BE2C (cell line): Measurements from ENCODE around the gene YJEFN3. TPM values are rescaled to one million over a fixed set of nuclear protein-coding genes. Genes with fewer than 3 reads are reported as not detected.
A peak's percentile ranks its signal among the peaks of the same experiment; 100 is the strongest.

ENCODE experiments used
- DNase-seq: peaks from one replicate; pipeline ENCODE4 v3.0.0-alpha.2; 2020
- H3K27me3 ChIP-seq: fragments of 250-450 bp; sonication (Bioruptor Pico); 2 replicates; pipeline ENCODE4 v1.5.1; 2020; ENCODE audit warnings: mild to moderate bottlenecking
- H3K36me3 ChIP-seq: fragments of 250-450 bp; sonication (Bioruptor Pico); 2 replicates; pipeline ENCODE4 v1.5.1; 2020; ENCODE audit warnings: mild to moderate bottlenecking
- H3K4me1 ChIP-seq: fragments of 250-450 bp; sonication (Bioruptor Pico); 2 replicates; pipeline ENCODE4 v1.5.1; 2020
- H3K4me3 ChIP-seq: 2 replicates; pipeline ENCODE4 v1.5.1; 2011; ENCODE audit warnings: low read depth, low read length
- H3K9me3 ChIP-seq: fragments of 250-450 bp; sonication (Bioruptor Pico); 2 replicates; pipeline ENCODE4 v1.5.1; 2020
- CTCF ChIP-seq: IDR thresholded peaks from 2 replicates; pipeline ENCODE4 v1.5.1; 2012; ENCODE audit warnings: mild to moderate bottlenecking, low read depth, low read length
- polyA plus RNA-seq: library from polyadenylated mRNA; unstranded; fragments of >200 nt; gene quantifications from one replicate; pipeline ENCODE4 v1.2.1, GENCODE V29; 2012; ENCODE audit warnings: low read depth, missing spikeins; ENCODE audit not compliant: insufficient read length, insufficient read depth

YJEFN3 gene
- polyA plus RNA-seq: 2.4 TPM

- DNase-seq: peak; percentile 86
These were observed at the start of gene YJEFN3 for GRCh38 chr19:19528721-19529490. YJEFN3 (plus strand) TSS chr19:19528911; CDS start chr19:19528933, 22 bp downstream.

GRCh38 chr19:19480688-19481087 is 48.0 kb upstream of the YJEFN3 start:
- peaks cover 17% of the 10 kb centered on the region for H3K36me3 ChIP-seq
- no peak for DNase-seq
- TF ChIP-seq CTCF: no peak

More at GRCh38 chr19:19528721-19529490, at the start of gene YJEFN3:
- no peaks in the 10 kb centered on the region for H3K9me3 ChIP-seq
- H3K4me1 ChIP-seq: peaks cover 7% of the 10 kb centered on the region
- H3K27me3 ChIP-seq: no peaks in the 10 kb centered on the region; the same call in 1 of the 2 replicates
- TF ChIP-seq CTCF: no peak
- H3K36me3 ChIP-seq: peaks cover 14% of the 10 kb centered on the region
- peak within 1 kb of the TSS; percentile 58 for H3K4me3 ChIP-seq

GRCh38 chr19:19482809-19483596 is 45.7 kb upstream of the YJEFN3 start:
- no peak for TF ChIP-seq CTCF
- Histone ChIP-seq H3K4me1 (peaks cover 17% of the 10 kb centered on the region), H3K9me3 (no peaks in the 10 kb centered on the region), H3K27me3 (no peaks in the 10 kb centered on the region), H3K36me3 (peaks cover 17% of the 10 kb centered on the region), H3K4me3 (no peak overlapping the region)
- DNase-seq: no peak

More at GRCh38 chr19:19480688-19481087, 48.0 kb upstream of the YJEFN3 start:
- Histone ChIP-seq H3K4me1 (peaks cover 9% of the 10 kb centered on the region), H3K27me3 (no peaks in the 10 kb centered on the region), H3K9me3 (no peaks in the 10 kb centered on the region), H3K4me3 (no peak overlapping the region)

GRCh38 chr19:19485161-19485997 is 43.3 kb upstream of the YJEFN3 start:
- no peak for TF ChIP-seq CTCF
- H3K9me3 ChIP-seq: no peaks in the 10 kb centered on the region
- H3K4me1 ChIP-seq: peaks cover 37% of the 10 kb centered on the region
- peak; percentile 58 for DNase-seq
- no peak overlapping the region for H3K4me3 ChIP-seq
- no peaks in the 10 kb centered on the region for H3K27me3 ChIP-seq
- H3K36me3 ChIP-seq: peaks cover 17% of the 10 kb centered on the region

GRCh38 chr19:19485998-19486290 is 42.8 kb upstream of the YJEFN3 start:
- Histone ChIP-seq H3K27me3 (no peaks in the 10 kb centered on the region), H3K36me3 (peaks cover 20% of the 10 kb centered on the region), H3K4me3 (no peak overlapping the region), H3K9me3 (no peaks in the 10 kb centered on the region), H3K4me1 (peaks cover 37% of the 10 kb centered on the region)
- no peak for TF ChIP-seq CTCF
- no peak for DNase-seq
